ENCODE measurements around the gene BICRA.
"Not testable (repeated sequence)": the region's sequence is repeated elsewhere in the genome, so short reads cannot be mapped to it uniquely, and the experiment has no call there.

The BICRA gene

GRCh38 chr19:47631681-47632446 lies 22.9 kb downstream of the BICRA start:
- DNase-seq (ENCODE audit: low read depth in 2 of 2): no peak

GRCh38 chr19:47633517-47633916 lies 24.6 kb downstream of the BICRA start:
- no peak for DNase-seq (ENCODE audit: low read depth in 2 of 2)

GRCh38 chr19:47633996-47634395 lies 25.1 kb downstream of the BICRA start:
- DNase-seq (ENCODE audit: low read depth in 2 of 2): no peak

- DNase-seq (ENCODE audit: low read depth in 2 of 2): not testable (repeated sequence)
Observed at GRCh38 chr19:47635152-47635754, 26.3 kb downstream of the BICRA start.

- DNase-seq (ENCODE audit: low read depth in 2 of 2): no peak
Observed at GRCh38 chr19:47637550-47637949, 28.6 kb downstream of the BICRA start.

GRCh38 chr19:47641891-47642485 lies 33.1 kb downstream of the BICRA start:
- no peak for DNase-seq (ENCODE audit: low read depth in 2 of 2)

GRCh38 chr19:47643281-47643680 lies 34.3 kb downstream of the BICRA start:
- no peak for DNase-seq (ENCODE audit: low read depth in 2 of 2)

GRCh38 chr19:47644199-47644598 lies 35.3 kb downstream of the BICRA start:
- DNase-seq (ENCODE audit: low read depth in 2 of 2): no peak

GRCh38 chr19:47644743-47645482 lies 36.0 kb downstream of the BICRA start:
- no peak for DNase-seq (ENCODE audit: low read depth in 2 of 2)

- DNase-seq (ENCODE audit: low read depth in 2 of 2): no peak
Observed at GRCh38 chr19:47646924-47647323, 38.0 kb downstream of the BICRA start.

GRCh38 chr19:47649588-47649987 lies 40.7 kb downstream of the BICRA start:
- DNase-seq (ENCODE audit: low read depth in 2 of 2): no peak

GRCh38 chr19:47650700-47651099 lies 41.8 kb downstream of the BICRA start:
- DNase-seq (ENCODE audit: low read depth in 2 of 2): no peak

GRCh38 chr19:47651132-47651531 lies 42.2 kb downstream of the BICRA start:
- DNase-seq (ENCODE audit: low read depth in 2 of 2): no peak

- DNase-seq (ENCODE audit: low read depth in 2 of 2): no peak
Observed at GRCh38 chr19:47651691-47652090, 42.8 kb downstream of the BICRA start.

- no peak for DNase-seq (ENCODE audit: low read depth in 2 of 2)
Observed at GRCh38 chr19:47652285-47652684, 43.4 kb downstream of the BICRA start.

GRCh38 chr19:47653856-47654255 lies 44.9 kb downstream of the BICRA start:
- DNase-seq (ENCODE audit: low read depth in 2 of 2): no peak

- no peak for DNase-seq (ENCODE audit: low read depth in 2 of 2)
Observed at GRCh38 chr19:47657719-47658118, 48.8 kb downstream of the BICRA start.

GRCh38 chr19:47658431-47659348 lies 49.8 kb downstream of the BICRA start:
- no peak for DNase-seq (ENCODE audit: low read depth in 2 of 2)

GRCh38 chr19:47660435-47660832 lies 51.5 kb downstream of the BICRA start:
- DNase-seq (ENCODE audit: low read depth in 2 of 2): no peak

GRCh38 chr19:47661161-47661560 lies 52.2 kb downstream of the BICRA start:
- no peak for DNase-seq (ENCODE audit: low read depth in 2 of 2)

GRCh38 chr19:47661611-47662010 lies 52.7 kb downstream of the BICRA start:
- DNase-seq (ENCODE audit: low read depth in 2 of 2): no peak
